NT2/D1 (cell line): ENCODE measurements around the gene REXO1.

Source experiments
- SUZ12 ChIP-seq: IDR thresholded peaks from 2 replicates; pipeline ENCODE4 v1.6.1; 2011; ENCODE audit not compliant: insufficient read length, insufficient read depth; ENCODE audit errors: extremely low read depth
- YY1 ChIP-seq: IDR thresholded peaks from 2 replicates; pipeline ENCODE4 v1.6.1; 2011; ENCODE audit not compliant: insufficient read length, insufficient read depth
- ZNF274 ChIP-seq: IDR thresholded peaks from 2 replicates; pipeline ENCODE4 v1.6.1; 2011; ENCODE audit warnings: mild to moderate bottlenecking, low read depth, low read length

GRCh38 chr19:1785310-1785709, 63.0 kb downstream of the REXO1 start:
- TF ChIP-seq SUZ12 (no peak), ZNF274 (no peak), YY1 (no peak)
